Thyroid gland (tissue), 4 donors: Measurements from ENCODE around the gene SORCS2.

Source experiments
- CTCF ChIP-seq, 6 experiments: fragments of 200-600 bp in 3 of 6; fragments of 450-650 bp in 3 of 6; sonication (generic) in 3 of 6; IDR thresholded peaks; one replicate each; pipeline ENCODE4 v1.5.1; 2016 to 2019; ENCODE audit warnings: antibody characterized with exemption in 6 of 6, mild to moderate bottlenecking in 2 of 6, inconsistent platforms in 1 of 6, moderate library complexity in 1 of 6
- POLR2A ChIP-seq, 2 donors: fragments of 450-650 bp; IDR thresholded peaks; one replicate each; pipeline ENCODE4 v1.6.1; 2017; ENCODE audit warnings: antibody characterized with exemption in 2 of 2, mild to moderate bottlenecking in 2 of 2, moderate library complexity in 1 of 2

DNA sequence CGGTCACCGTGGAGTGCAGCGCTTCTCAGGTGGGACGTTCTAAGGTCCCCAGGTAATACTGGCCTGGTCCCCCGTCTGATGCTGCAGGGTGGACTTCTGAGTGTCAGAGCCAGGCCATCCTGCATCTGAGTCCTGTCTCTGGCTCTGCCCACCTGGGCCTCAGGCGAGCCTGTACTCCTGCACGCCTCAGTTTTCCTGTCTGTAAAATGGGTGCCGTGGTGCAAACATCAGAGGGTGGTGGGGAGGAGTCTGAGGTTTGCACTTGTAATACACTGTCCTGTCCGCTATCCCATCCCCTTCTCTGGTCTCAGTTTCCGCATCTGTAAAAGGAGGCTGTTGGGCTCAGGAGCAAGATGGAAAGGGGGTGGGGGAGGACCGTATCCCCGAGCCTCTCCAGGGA lies 41.3 kb downstream of the SORCS2 start:
- TF ChIP-seq CTCF (IDR thresholded peaks at IDR 0.05) (no peak), POLR2A (IDR thresholded peaks at IDR 0.05) (no peak)
